ENCODE data around the gene FAF2.
A peak's percentile ranks its signal among the peaks of the same experiment; 100 is the strongest.
"Not testable (repeated sequence)": the region's sequence is repeated elsewhere in the genome, so short reads cannot be mapped to it uniquely, and the experiment has no call there.

Gene FAF2

GRCh38 chr5:176416965-176417364 lies 31.2 kb upstream of the FAF2 start:
- no peak for DNase-seq (ENCODE audit: low read depth)

- no peak for DNase-seq (ENCODE audit: low read depth)
Measured at GRCh38 chr5:176418251-176418650, 29.9 kb upstream of the FAF2 start.

- DNase-seq (ENCODE audit: low read depth): no peak
Measured at GRCh38 chr5:176420086-176420485, 28.1 kb upstream of the FAF2 start.

- DNase-seq (ENCODE audit: low read depth): no peak
Measured at GRCh38 chr5:176420972-176421544, 27.1 kb upstream of the FAF2 start.

GRCh38 chr5:176424181-176424580 lies 24.0 kb upstream of the FAF2 start:
- DNase-seq (ENCODE audit: low read depth): no peak

GRCh38 chr5:176425138-176425537 lies 23.0 kb upstream of the FAF2 start:
- DNase-seq (ENCODE audit: low read depth): no peak

- no peak for DNase-seq (ENCODE audit: low read depth)
Measured at GRCh38 chr5:176425791-176426190, 22.4 kb upstream of the FAF2 start.

GRCh38 chr5:176426876-176427275 lies 21.3 kb upstream of the FAF2 start:
- no peak for DNase-seq (ENCODE audit: low read depth)

GRCh38 chr5:176427971-176428370 lies 20.2 kb upstream of the FAF2 start:
- no peak for DNase-seq (ENCODE audit: low read depth)

GRCh38 chr5:176429972-176430371 lies 18.2 kb upstream of the FAF2 start:
- no peak for DNase-seq (ENCODE audit: low read depth)

GRCh38 chr5:176432707-176433106 lies 15.5 kb upstream of the FAF2 start:
- DNase-seq (ENCODE audit: low read depth): no peak

GRCh38 chr5:176436656-176437055 lies 11.5 kb upstream of the FAF2 start:
- DNase-seq (ENCODE audit: low read depth): no peak

GRCh38 chr5:176438959-176439757 lies 9.0 kb upstream of the FAF2 start:
- no peak for DNase-seq (ENCODE audit: low read depth)

- no peak for DNase-seq (ENCODE audit: low read depth)
Measured at GRCh38 chr5:176440927-176441706, 7.1 kb upstream of the FAF2 start.

GRCh38 chr5:176441921-176442323 lies 6.3 kb upstream of the FAF2 start:
- DNase-seq (ENCODE audit: low read depth): no peak

GRCh38 chr5:176442911-176443310 lies 5.3 kb upstream of the FAF2 start:
- not testable (repeated sequence) for DNase-seq (ENCODE audit: low read depth)

GRCh38 chr5:176444742-176445141 lies 3.4 kb upstream of the FAF2 start:
- DNase-seq (ENCODE audit: low read depth): no peak

- no peak for DNase-seq (ENCODE audit: low read depth)
Measured at GRCh38 chr5:176446028-176446665, 2.0 kb upstream of the FAF2 start.

GRCh38 chr5:176446884-176447590 lies 1.1 kb upstream of the FAF2 start:
- DNase-seq (ENCODE audit: low read depth): no peak

- peak; percentile 41 for DNase-seq (ENCODE audit: low read depth)
Measured at GRCh38 chr5:176447591-176447977, 601 bp upstream of the FAF2 start.

GRCh38 chr5:176450077-176450476 lies 1.9 kb downstream of the FAF2 start:
- no peak for DNase-seq (ENCODE audit: low read depth)

Measured in CMK (cell line).